GM12892 (cell line): ENCODE results near the gene GRK4.

Experiments
- DNase-seq: peaks from one replicate; pipeline ENCODE4 v3.0.0; 2011; ENCODE audit not compliant: insufficient read length
- FAIRE-seq: peaks from 2 replicates; lab custom pipeline; 2011; peaks lifted over from hg19 to GRCh38; lab: Jason Lieb, UNC
- POLR2A ChIP-seq: IDR thresholded peaks from 2 replicates; pipeline ENCODE4 v1.6.1; 2011; ENCODE audit warnings: low read depth, low read length, control low read depth
- POLR2AphosphoS5 ChIP-seq: IDR thresholded peaks from 2 replicates; pipeline ENCODE4 v1.6.1; 2011; ENCODE audit warnings: low read depth, low read length, control low read depth
- TAF1 ChIP-seq: IDR thresholded peaks from 2 replicates; pipeline ENCODE4 v1.6.1; 2011; ENCODE audit warnings: low read depth, mild to moderate bottlenecking, control low read depth, low read length, borderline replicate concordance

The GRK4 gene

GRCh38 chr4:3036131-3036952 is 73.0 kb downstream of the GRK4 start:
- TF ChIP-seq POLR2A (no peak), TAF1 (no peak), POLR2AphosphoS5 (no peak)
- DNase-seq: no peak
- no peak for FAIRE-seq

- no peak for DNase-seq
- no peak for FAIRE-seq
- TF ChIP-seq POLR2AphosphoS5 (no peak), POLR2A (no peak), TAF1 (no peak)
These were observed 74.6 kb downstream of the GRK4 start for GRCh38 chr4:3037957-3038461.

GRCh38 chr4:3039706-3040366 is 76.5 kb downstream of the GRK4 start:
- FAIRE-seq (peak; percentile 44), DNase-seq (no peak)
- TF ChIP-seq TAF1 (no peak), POLR2AphosphoS5 (no peak), POLR2A (no peak)

- peak; percentile 46 for DNase-seq
- TF ChIP-seq POLR2A (0 out of 2 replicates have a peak, but pooled peaks have one; percentile 44), TAF1 (no peak), POLR2AphosphoS5 (0 out of 2 replicates have a peak, but pooled peaks have one; percentile 26)
- peak; percentile 86 for FAIRE-seq
These were observed 77.3 kb downstream of the GRK4 start for GRCh38 chr4:3040452-3041191.

- DNase-seq (peak; percentile 47), FAIRE-seq (peak; percentile 94)
- TF ChIP-seq POLR2AphosphoS5 (no peak; the same call in 1 of the 2 replicates), TAF1 (no peak), POLR2A (peak; percentile 49; the same call in 1 of the 2 replicates)
These were observed 78.1 kb downstream of the GRK4 start for GRCh38 chr4:3041192-3042142.

GRCh38 chr4:3042226-3042625 is 78.9 kb downstream of the GRK4 start:
- no peak for TF ChIP-seq TAF1
- no peak for TF ChIP-seq POLR2A
- TF ChIP-seq POLR2AphosphoS5: no peak
- DNase-seq: no peak
- peak; percentile 79 for FAIRE-seq

GRCh38 chr4:3043282-3044020 is 80.1 kb downstream of the GRK4 start:
- no peak for TF ChIP-seq TAF1
- TF ChIP-seq POLR2AphosphoS5: no peak
- TF ChIP-seq POLR2A: no peak
- FAIRE-seq (no peak), DNase-seq (no peak)

- FAIRE-seq (peak; percentile 60), DNase-seq (no peak)
- TF ChIP-seq TAF1: no peak
These were observed 81.8 kb downstream of the GRK4 start for GRCh38 chr4:3044870-3045819.

- FAIRE-seq (peak; percentile 93), DNase-seq (no peak)
- no peak for TF ChIP-seq POLR2A
- no peak for TF ChIP-seq TAF1
- TF ChIP-seq POLR2AphosphoS5: no peak
These were observed 82.8 kb downstream of the GRK4 start for GRCh38 chr4:3046162-3046561.
